HT-29 (cell line): ENCODE data around the gene ALDH2. TPM values are rescaled to one million over a fixed set of nuclear protein-coding genes. Genes with fewer than 3 reads are reported as not detected.

Source experiments
- small RNA-seq: library from RNA; depleted of rRNA; stranded (forward); fragments of <200 nt; gene quantifications from one replicate; pipeline ENCODE3, GENCODE V24; 2014
- total RNA-seq: library from RNA; depleted of rRNA; stranded (reverse); fragments of >200 nt; shearing (Covaris generic); gene quantifications from 2 replicates; pipeline ENCODE4 v1.2.3, GENCODE V29; 2014; rRNA removed

Gene ALDH2
- total RNA-seq, 1 experiment from 2014 or later, result 94.6 TPM

Small RNAs within 50 kb of the gene (small RNA-seq; reads per million reads assigned to genes)
- not detected for gene MIR6761

Other genes starting within 250 kb of the ALDH2 start
- 14.5 and 29.9 TPM in 2 replicates for gene ATXN2, start 167.6 kb upstream of the ALDH2 start, total RNA-seq
- gene BRAP, start 81.0 kb upstream of the ALDH2 start, total RNA-seq, result 7.2 and 9.0 TPM in 2 replicates
- gene ACAD10, start 80.9 kb upstream of the ALDH2 start, total RNA-seq, result 11.1 and 12.4 TPM in 2 replicates
- 87.7 and 117 TPM in 2 replicates for gene MAPKAPK5, start 75.3 kb downstream of the ALDH2 start, total RNA-seq
- gene TMEM116, start 246.2 kb downstream of the ALDH2 start, total RNA-seq, result 2.2 and 3.5 TPM in 2 replicates
- gene ERP29, start 246.5 kb downstream of the ALDH2 start, total RNA-seq, result 74.4 and 80.1 TPM in 2 replicates